GM12878 (cell line): ENCODE measurements around the gene C8G. TPM values are rescaled to one million over a fixed set of nuclear protein-coding genes. Genes with fewer than 3 reads are reported as not detected.

ENCODE experiments used
- ATAC-seq: fragments of 200-7000 bp; cut with Tn5 transposase; 3 replicates; pipeline ENCODE4 v1.9.1; 2020; ENCODE audit warnings: mild to moderate bottlenecking, moderate library complexity
- BruUV-seq: library from RNA; stranded (reverse); fragments of 400-500 nt; replicated peaks from 2 replicates; lab custom pipeline; 2021; lab: Mats Ljungman, UMichigan
- CTCF ChIA-PET: fragments of 300-600 bp; sonication (Branson Sonifier 250); formaldehyde crosslinking; extraction: SDS; loops from one replicate; lab custom pipeline; 2021; ENCODE audit warnings: inconsistent platforms; lab: Yijun Ruan, JAX
- POLR2A ChIA-PET: fragments of 350-600 bp; formaldehyde crosslinking; extraction: SDS; loops from one replicate; lab custom pipeline; 2021; ENCODE audit warnings: inconsistent platforms; lab: Charles Lee
- RAD21 ChIA-PET: fragments of 300-600 bp; sonication (Branson Sonifier 250); formaldehyde crosslinking; loops from one replicate; lab custom pipeline; 2023; ENCODE audit warnings: antibody characterized with exemption; ENCODE audit not compliant: unreplicated experiment; lab: Charles Lee
- SMC1A ChIA-PET: fragments of 300-600 bp; sonication (Branson Sonifier 250); formaldehyde crosslinking; loops from one replicate; lab custom pipeline; 2023; ENCODE audit not compliant: unreplicated experiment, uncharacterized antibody; lab: Charles Lee
- DNase-seq: peaks from one replicate; pipeline ENCODE4 v3.0.0-alpha.2; 2011; ENCODE audit warnings: low read depth, low spot score
- FAIRE-seq: peaks from 3 replicates; lab custom pipeline; 2011; peaks lifted over from hg19 to GRCh38; lab: Jason Lieb, UNC
- H2AFZ ChIP-seq: 2 replicates; pipeline ENCODE4 v1.6.0; 2011; ENCODE audit warnings: low read depth, low read length, control low read depth; ENCODE audit not compliant: control insufficient read depth
- H3K27ac ChIP-seq: 2 replicates; pipeline ENCODE4 v1.5.1; 2011; ENCODE audit warnings: control low read depth; ENCODE audit not compliant: control insufficient read depth, insufficient read depth
- H3K27me3 ChIP-seq, 2 experiments: replicated peaks in 1 of 2; 2 replicates each; pipeline versions ENCODE4 v1.6.0 to v1.6.1; 2011; ENCODE audit warnings: low read length in 1 of 2; ENCODE audit not compliant: control insufficient read depth in 2 of 2, insufficient read depth in 2 of 2
- H3K36me3 ChIP-seq, 2 experiments: 2 replicates each; pipeline ENCODE4 v1.5.1; 2011; ENCODE audit warnings: low read length in 1 of 2; ENCODE audit not compliant: control insufficient read depth in 2 of 2, insufficient read depth in 2 of 2
- H3K4me1 ChIP-seq: 2 replicates; pipeline ENCODE4 v1.6.1; 2011; ENCODE audit warnings: mild to moderate bottlenecking, low read length, moderate library complexity, mixed read lengths; ENCODE audit not compliant: control insufficient read depth, insufficient read depth
- H3K4me2 ChIP-seq: 2 replicates; pipeline ENCODE4 v1.6.0; 2011; ENCODE audit warnings: control low read depth; ENCODE audit not compliant: control insufficient read depth, insufficient read depth
- H3K4me3 ChIP-seq: fragments of 200-600 bp; sonication (generic); 2 replicates; pipeline ENCODE4 v1.5.1; 2016
- H3K79me2 ChIP-seq: 2 replicates; pipeline ENCODE4 v1.6.0; 2011; ENCODE audit warnings: low read length; ENCODE audit not compliant: control insufficient read depth, insufficient read depth
- H3K9ac ChIP-seq: 2 replicates; pipeline ENCODE4 v1.8.0; 2011; ENCODE audit warnings: low read length, control low read depth, mixed read lengths; ENCODE audit not compliant: control insufficient read depth, insufficient read depth
- H3K9me3 ChIP-seq: replicated peaks from 3 replicates; pipeline ENCODE4 v1.5.1; 2011; ENCODE audit warnings: mild to moderate bottlenecking, low read length; ENCODE audit not compliant: control insufficient read depth, insufficient read depth
- H4K20me1 ChIP-seq: 2 replicates; pipeline ENCODE4 v1.6.0; 2011; ENCODE audit not compliant: control insufficient read depth, insufficient read depth
- ASH2L ChIP-seq: fragments of 300-600, 200-600 bp; sonication (generic); IDR thresholded peaks from 2 replicates; pipeline ENCODE4 v1.6.1; 2017; ENCODE audit warnings: low read depth, mild to moderate bottlenecking, borderline replicate concordance
- BACH1 ChIP-seq: fragments of 450-650 bp; IDR thresholded peaks from 2 replicates; pipeline ENCODE4 v1.6.1; 2017; ENCODE audit warnings: mild to moderate bottlenecking, borderline replicate concordance
- BHLHE40 ChIP-seq, 2 experiments: fragments of 450-650 bp in 1 of 2; IDR thresholded peaks; 2 replicates each; pipeline ENCODE4 v1.6.1; 2011 to 2017; ENCODE audit warnings: low read depth in 2 of 2, borderline replicate concordance in 1 of 2, improper control_type of control experiment in 1 of 2, low read length in 1 of 2, mild to moderate bottlenecking in 1 of 2
- CTCF ChIP-seq, 3 experiments: IDR thresholded peaks in 2 of 3; conservative IDR thresholded peaks in 1 of 3; 2 replicates each; pipeline ENCODE4 v1.5.1; 2011; ENCODE audit warnings: low read depth in 3 of 3, low read length in 3 of 3, mild to moderate bottlenecking in 3 of 3, control low read depth in 2 of 3, moderate library complexity in 2 of 3, inconsistent platforms in 1 of 3, mixed read lengths in 1 of 3; ENCODE audit not compliant: control insufficient read depth in 2 of 3, insufficient read depth in 1 of 3; ENCODE audit errors: extremely low read depth in 1 of 3
- EED ChIP-seq: sonication (generic); IDR thresholded peaks from 2 replicates; pipeline ENCODE4 v1.6.1; 2016; ENCODE audit warnings: antibody characterized with exemption, low read depth
- JUND ChIP-seq: IDR thresholded peaks from 2 replicates; pipeline ENCODE4 v1.6.1; 2012; ENCODE audit warnings: low read depth, mild to moderate bottlenecking, low read length, improper control_type of control experiment, moderate library complexity
- KLF5 ChIP-seq: fragments of 450-650 bp; IDR thresholded peaks from 2 replicates; pipeline ENCODE4 v1.6.1; 2014; ENCODE audit warnings: mild to moderate bottlenecking; ENCODE audit not compliant: partially characterized antibody
- LARP7 ChIP-seq: fragments of 450-650 bp; IDR thresholded peaks from 2 replicates; pipeline ENCODE4 v1.6.1; 2017; ENCODE audit warnings: mild to moderate bottlenecking
- MTA3 ChIP-seq: IDR thresholded peaks from 2 replicates; pipeline ENCODE4 v1.6.1; 2012; ENCODE audit warnings: low read length, inconsistent platforms, borderline replicate concordance
- NKRF ChIP-seq: fragments of 450-650 bp; conservative IDR thresholded peaks from 2 replicates; pipeline ENCODE4 v1.6.1; 2017; ENCODE audit warnings: mild to moderate bottlenecking, moderate library complexity
- NR2F1 ChIP-seq: fragments of 450-650 bp; conservative IDR thresholded peaks from 2 replicates; pipeline ENCODE4 v1.6.1; 2017; ENCODE audit warnings: mild to moderate bottlenecking
- PAX8 ChIP-seq: fragments of 450-650 bp; IDR thresholded peaks from 2 replicates; pipeline ENCODE4 v1.6.1; 2017; ENCODE audit warnings: mild to moderate bottlenecking, moderate library complexity
- SMARCA5 ChIP-seq: fragments of 450-650 bp; IDR thresholded peaks from 2 replicates; pipeline ENCODE4 v1.6.1; 2017; ENCODE audit warnings: mild to moderate bottlenecking
- SRF ChIP-seq, 2 experiments: IDR thresholded peaks; 2 replicates each; pipeline ENCODE4 v1.6.1; 2011; ENCODE audit warnings: low read depth in 2 of 2, low read length in 2 of 2, mild to moderate bottlenecking in 1 of 2, moderate library complexity in 1 of 2
- ZBTB11 ChIP-seq: fragments of 450-650 bp; formaldehyde crosslinking; IDR thresholded peaks from 2 replicates; pipeline ENCODE4 v1.5.0; 2022; ENCODE audit warnings: mild to moderate bottlenecking, missing genetic modification characterization
- ZNF217 ChIP-seq: fragments of 450-650 bp; IDR thresholded peaks from 2 replicates; pipeline ENCODE4 v1.6.1; 2017; ENCODE audit warnings: antibody characterized with exemption, mild to moderate bottlenecking
- ZSCAN29 ChIP-seq: fragments of 450-650 bp; IDR thresholded peaks from 2 replicates; pipeline ENCODE4 v1.6.1; 2017; ENCODE audit warnings: mild to moderate bottlenecking, moderate library complexity
- WGBS: methylation state at CpG from one replicate; pipeline ENCODE4 v1.1.6; 2016; ENCODE audit warnings: low lambda C conversion rate; ENCODE audit not compliant: insufficient replicate concordance, insufficient coverage; ENCODE audit errors: missing lambda C conversion rate; 5-methylcytosine and 5-hydroxymethylcytosine counted together
- in situ Hi-C: fragments of 300-500 bp; cut with MboI; formaldehyde crosslinking; loops from 9 replicates; pipeline ENCODE4 v1.14.3; 2018; ENCODE audit warnings: mixed read lengths
- intact Hi-C: fragments of 100-400 bp; cut with micrococcal nuclease; formaldehyde crosslinking; loops from one replicate; pipeline ENCODE4 v1.14.2; 2022; ENCODE audit not compliant: unreplicated experiment
- polyA plus RNA-seq, 11 experiments: library from polyadenylated mRNA; depleted of rRNA in 4 of 11; unstranded in 6 of 11; stranded (reverse) in 5 of 11; fragments of >200 nt; fragmentation: Nextera tagmentation in 4 of 11; fragmentation: Illumina TruSeq in 1 of 11; extraction: Ambion mirVana in 4 of 11; extraction: Trizol in 1 of 11; gene quantifications; 1 replicate in 1 of 11; 2 replicates in 10 of 11; pipeline versions ENCODE4 v1.2.1 to v1.2.3, GENCODE V29; 2011 to 2016; ENCODE audit warnings: inconsistent platforms in 2 of 11, missing spikeins in 2 of 11, low read depth in 1 of 11
- total RNA-seq, 4 experiments: library from RNA; depleted of rRNA in 3 of 4; stranded (reverse); fragments of >200 nt in 3 of 4; fragmentation: Illumina TruSeq in 1 of 4; extraction: Trizol in 1 of 4; gene quantifications; 2 replicates each; pipeline versions ENCODE4 v1.2.1 to v1.2.3, GENCODE V29; 2013 to 2021

Gene C8G
- total and polyA plus RNA-seq, 10 of the 15 experiments (the other 5 are each of a cell fraction or from before 2014, with no cell fraction given) = 0.26 to 0.69 (median 0.50) TPM; not detected in 7

GRCh38 chr9:136944212-136944518, 878 bp upstream of the C8G start:
- Histone ChIP-seq H2AFZ (peak overlapping the region; percentile 6), H4K20me1 (no peaks in the 10 kb centered on the region), H3K27me3 (no peaks in the 10 kb centered on the region), H3K27ac (peak overlapping the region; percentile 91), H3K9me3 (no peaks in the 10 kb centered on the region), H3K9ac (peak overlapping the region; percentile 85), H3K4me3 (peak overlapping the region; percentile 98), H3K79me2 (peaks cover 19% of the 10 kb centered on the region), H3K4me1 (peaks cover 4% of the 10 kb centered on the region), H3K36me3 (peaks cover 0 to 26% of the 10 kb centered on the region in 2 experiments; a peak in 3 of 4 replicates), H3K4me2 (no peak overlapping the region)
- ChIA-PET SMC1A (interaction anchor here (0.8 kb wide), 1 partner anchor 153 kb away, joined by 3 read pairs; the partner anchor contains the start of gene TMEM141), CTCF (interaction anchor here (1.0 to 2.5 kb wide), 6 partner anchors 18 to 124 kb away, joined by 3 to 12 read pairs (median 4); partner anchors contain the start of genes AJM1 and TRAF2), RAD21 (interaction anchor here (1.2 kb wide), 1 partner anchor 46 kb away, joined by 5 read pairs; no protein-coding TSS in a partner anchor), POLR2A (interaction anchor here (1.2 to 2.5 kb wide), 3 partner anchors 42 to 96 kb away, joined by 5 to 6 read pairs (median 5); partner anchors contain the start of gene TRAF2)
- intact Hi-C loops = loop anchor here (1.0 to 10.0 kb wide), 3 partner anchors 47 to 149 kb away; partner anchors contain the start of genes CCDC183, MAMDC4 and TMEM141
- under 1% methylated on average over 41 of the region's 45 CpGs for WGBS
- in situ Hi-C loops = no loop called here
- ATAC-seq = peak; percentile 65
- FAIRE-seq = no peak
- no TSS peak for BruUV-seq
- TF ChIP-seq NKRF = peak; percentile 90
- TF ChIP-seq NR2F1 = no peak; the same call in 1 of the 2 replicates
- peak; percentile 17; the same call in 1 of the 2 replicates for TF ChIP-seq ZNF217
- TF ChIP-seq BHLHE40 (IDR thresholded peaks at IDR 0.05; ENCODE audit: borderline replicate concordance in 1 of 2, low read depth in 2 of 2, low read length in 1 of 2) = peak in 1 of 2 experiments; percentile 90; a peak in 3 of 4 replicates
- TF ChIP-seq PAX8 = no peak
- TF ChIP-seq KLF5 = peak; percentile 27
- TF ChIP-seq ASH2L = 0 out of 2 replicates have a peak, but pooled peaks have one; percentile 42
- TF ChIP-seq BACH1 = 0 out of 2 replicates have a peak, but pooled peaks have one; percentile 76
- peak in 1 of 3 experiments; percentile 24; a peak in 1 of 6 replicates for TF ChIP-seq CTCF (IDR thresholded peaks at IDR 0.05 in 2 of 3, conservative IDR thresholded peaks at IDR 0.05 in 1 of 3; ENCODE audit: control insufficient read depth in 2 of 3, extremely low read depth in 1 of 3, insufficient read depth in 1 of 3, low read depth in 3 of 3, low read length in 3 of 3)
- no peak for TF ChIP-seq JUND
- peak; percentile 89 for TF ChIP-seq SMARCA5
- TF ChIP-seq SRF (IDR thresholded peaks at IDR 0.05; ENCODE audit: low read depth in 2 of 2, low read length in 2 of 2) = peak in 1 of 2 experiments; percentile 44; a peak in 1 of 4 replicates
- peak; percentile 36; the same call in 1 of the 2 replicates for TF ChIP-seq ZSCAN29
- TF ChIP-seq ZBTB11 = 0 out of 2 replicates have a peak, but pooled peaks have one; percentile 12
- no peak for TF ChIP-seq EED
- no peak for TF ChIP-seq MTA3
- TF ChIP-seq LARP7 = peak; percentile 99
- no peak for DNase-seq
